Stimulated activated CD4-positive, alpha-beta T cell treated with anti-CD3 and anti-CD28 coated beads, Interleukin-15, amount 100 ng/mL, for 48 hours (primary cell): ENCODE results near the gene OCSTAMP.

Experiments
- DNase-seq, 2 donors: peaks; one replicate each; pipeline ENCODE4 v3.0.0-alpha.2; 2020; ENCODE audit warnings: low read depth in 2 of 2

Gene OCSTAMP

GRCh38 chr20:46553926-46554325 is 3.5 kb upstream of the OCSTAMP start:
- DNase-seq: no peak

DNA sequence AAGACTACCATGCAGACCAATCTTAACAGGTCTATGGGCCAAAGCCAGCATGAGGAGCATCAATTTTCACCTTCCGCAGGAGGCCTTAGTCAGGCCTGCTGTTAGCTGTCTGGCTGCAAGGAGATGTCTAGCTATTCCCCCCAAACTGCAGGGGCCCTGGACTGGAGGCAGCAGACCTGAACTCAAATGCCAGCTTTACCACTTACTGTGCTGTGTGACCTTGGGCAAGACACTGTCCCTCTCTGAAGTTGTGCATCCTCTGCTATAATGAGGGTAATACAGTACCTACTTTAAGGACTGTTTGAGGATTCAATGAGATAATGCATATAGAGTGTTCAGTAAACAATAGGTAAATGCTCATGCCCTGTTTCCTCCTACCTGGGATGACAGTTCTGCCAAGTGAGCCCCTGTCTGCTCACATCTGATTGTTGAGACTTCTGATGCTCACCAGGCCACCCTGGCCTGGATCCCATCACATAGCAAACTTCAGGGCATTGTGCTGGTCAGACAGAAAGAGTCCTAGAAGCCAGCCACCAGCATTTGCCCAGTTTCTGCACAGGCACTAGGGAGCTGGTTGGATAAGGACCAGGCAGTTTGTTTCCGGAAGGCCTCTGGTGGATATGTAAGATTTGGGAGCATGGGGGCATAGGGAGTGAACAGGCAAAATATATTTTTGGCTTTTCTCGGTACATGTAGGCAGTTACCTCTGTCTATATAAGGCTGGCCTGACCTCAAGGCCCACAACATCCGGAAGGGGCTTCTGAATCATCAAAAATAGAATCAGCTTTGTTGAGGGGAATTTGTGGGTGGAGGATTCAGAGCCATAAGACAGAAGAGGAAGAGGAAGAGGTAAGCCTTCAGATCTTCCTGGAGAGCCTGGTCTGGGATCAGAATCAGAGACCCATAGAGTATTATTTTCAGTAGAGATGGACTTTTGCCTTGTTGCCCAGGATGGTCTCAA is 2.3 kb upstream of the OCSTAMP start:
- peak; percentile 20 to 30 for DNase-seq

DNA sequence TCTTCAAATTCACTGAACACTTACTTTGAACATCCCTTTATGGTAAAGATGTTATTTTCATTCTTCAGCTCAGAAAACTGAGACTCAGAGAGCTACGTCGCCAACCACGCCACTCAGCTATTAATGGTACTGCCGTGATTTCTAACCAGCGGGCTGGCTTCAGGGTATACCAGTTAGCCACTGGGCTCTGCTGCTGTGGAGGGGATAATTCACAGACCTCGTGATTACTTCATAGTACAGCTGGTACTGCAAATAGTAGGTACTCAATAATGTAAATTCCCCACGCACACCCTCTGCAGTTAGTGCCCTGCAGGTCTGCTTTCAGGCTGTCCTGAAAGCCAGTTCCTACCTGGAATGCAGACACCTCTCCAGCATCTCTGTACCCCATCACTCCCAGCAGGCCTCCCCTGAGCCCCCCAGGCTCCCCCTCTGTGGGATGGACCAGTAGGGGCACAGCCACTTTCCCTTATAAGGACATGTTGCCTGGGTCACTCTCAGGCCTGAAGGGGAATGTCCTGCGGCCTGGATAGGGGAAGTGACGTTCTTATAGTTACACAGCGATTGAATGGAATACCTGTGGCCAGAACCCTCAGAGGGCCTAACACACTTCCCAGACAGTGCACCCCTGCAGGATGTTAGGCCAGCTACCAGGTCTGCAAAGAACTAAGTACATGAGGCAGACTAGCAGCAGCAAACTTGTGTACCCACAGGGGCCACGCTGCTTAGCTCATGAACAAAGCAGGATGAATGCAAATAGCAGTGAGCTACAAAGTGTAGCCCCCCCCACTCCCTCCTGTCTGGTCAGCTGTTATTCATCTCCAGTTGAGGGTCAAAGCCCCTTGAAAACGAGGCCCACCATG is 1.3 kb upstream of the OCSTAMP start:
- no peak for DNase-seq

GRCh38 chr20:46549188-46549972 is 1.1 kb downstream of the OCSTAMP start:
- DNase-seq: no peak

DNA sequence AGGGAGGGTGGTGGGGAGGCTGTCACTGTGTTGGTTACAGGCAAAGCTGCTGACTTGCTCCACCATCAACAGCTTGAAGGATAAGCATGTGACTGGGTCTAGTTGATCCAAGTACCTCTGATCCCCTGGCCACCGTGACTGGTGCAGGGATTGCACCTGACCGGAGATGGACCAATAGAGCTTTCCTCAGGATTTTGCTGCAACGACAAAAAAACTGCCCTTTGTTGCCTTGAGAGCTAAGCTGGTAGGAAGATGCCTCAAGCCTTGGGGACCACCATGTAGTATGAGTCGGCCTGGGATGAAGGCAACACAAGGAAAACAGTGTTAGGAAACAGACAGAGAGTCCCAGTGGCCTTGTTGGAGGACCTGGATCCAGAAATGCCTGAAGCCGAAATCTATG is 1.8 kb downstream of the OCSTAMP start:
- DNase-seq: no peak

DNA sequence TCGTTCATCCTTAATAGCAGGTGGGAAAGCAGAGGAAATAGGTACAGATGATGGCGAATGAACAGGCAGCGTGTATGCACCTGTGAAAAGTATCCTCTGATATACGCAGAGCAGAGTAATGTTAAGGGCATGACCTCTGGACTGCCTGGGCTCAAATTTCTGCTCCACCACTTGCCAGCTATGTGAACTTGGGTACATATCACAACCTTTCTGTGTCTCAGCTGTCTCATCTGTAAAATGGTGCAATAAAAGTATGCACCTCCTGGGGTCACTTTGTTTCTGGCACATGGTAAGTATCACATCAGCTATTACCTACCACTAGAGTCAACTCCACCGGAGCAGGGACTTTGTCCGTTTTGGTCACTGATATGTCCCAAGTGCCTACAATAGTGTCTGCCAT is 2.5 kb downstream of the OCSTAMP start:
- DNase-seq: no peak

- no peak for DNase-seq
Observed at GRCh38 chr20:46546936-46547335, 3.5 kb downstream of the OCSTAMP start.

DNA sequence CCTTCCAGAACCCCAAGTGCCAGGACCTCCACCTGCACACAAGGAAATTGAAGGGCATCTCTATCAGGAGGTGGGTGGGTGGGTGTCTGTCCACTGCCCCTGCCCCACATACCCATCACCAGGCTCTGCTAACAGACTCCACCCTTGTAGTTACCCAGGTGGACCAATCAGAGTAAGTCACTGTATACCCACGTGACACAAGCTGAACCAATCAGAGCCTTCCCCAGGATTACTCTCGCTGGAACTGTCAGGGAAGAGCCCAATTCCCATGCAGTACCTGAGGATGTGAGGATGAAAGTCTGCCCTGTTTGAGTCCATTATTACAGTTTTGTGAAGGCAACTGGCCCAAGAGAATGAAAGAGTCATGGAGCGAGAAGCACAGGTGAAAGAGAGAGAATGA is 4.2 kb downstream of the OCSTAMP start:
- DNase-seq: no peak

- DNase-seq: no peak
Observed at GRCh38 chr20:46545827-46546138, 4.7 kb downstream of the OCSTAMP start.

DNA sequence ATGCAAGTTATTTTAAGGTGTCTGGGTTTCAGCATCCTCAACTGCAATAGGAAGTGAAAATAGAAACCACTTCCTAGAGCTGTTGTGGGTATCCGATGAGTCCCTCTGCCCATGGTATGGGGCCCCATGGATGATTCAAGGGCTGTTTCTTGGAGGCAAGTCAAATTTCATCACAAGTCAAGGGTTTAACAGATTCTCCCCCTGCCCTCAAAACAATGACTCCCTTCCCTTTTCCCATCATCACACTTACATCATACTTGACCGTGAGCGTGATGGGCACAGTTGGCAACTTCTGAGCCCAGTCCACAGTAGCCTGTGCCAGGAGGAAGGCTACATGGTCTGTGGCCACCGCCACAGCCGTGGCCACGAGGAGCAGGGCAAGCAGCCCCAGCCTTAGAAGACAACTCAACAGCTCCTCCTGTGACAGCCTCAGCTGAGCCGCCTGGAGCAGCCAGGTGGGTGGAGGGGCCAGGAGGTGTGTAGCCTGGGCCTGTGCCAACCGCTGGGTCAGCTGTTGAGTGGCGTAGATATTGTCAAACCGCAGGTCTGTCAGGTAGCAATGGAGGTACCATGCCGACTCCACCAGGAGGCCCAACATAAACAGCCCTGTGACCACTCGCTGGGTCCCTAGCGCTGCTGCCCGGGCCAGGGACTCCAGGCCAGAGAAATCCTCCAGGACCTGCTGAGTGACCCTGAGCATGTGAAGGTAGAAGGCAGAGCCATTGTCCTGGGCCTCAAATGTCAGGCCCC is 5.2 kb downstream of the OCSTAMP start:
- DNase-seq: peak; percentile 45 to 52

- no peak for DNase-seq
Observed at GRCh38 chr20:46544576-46544975, 5.9 kb downstream of the OCSTAMP start.

DNA sequence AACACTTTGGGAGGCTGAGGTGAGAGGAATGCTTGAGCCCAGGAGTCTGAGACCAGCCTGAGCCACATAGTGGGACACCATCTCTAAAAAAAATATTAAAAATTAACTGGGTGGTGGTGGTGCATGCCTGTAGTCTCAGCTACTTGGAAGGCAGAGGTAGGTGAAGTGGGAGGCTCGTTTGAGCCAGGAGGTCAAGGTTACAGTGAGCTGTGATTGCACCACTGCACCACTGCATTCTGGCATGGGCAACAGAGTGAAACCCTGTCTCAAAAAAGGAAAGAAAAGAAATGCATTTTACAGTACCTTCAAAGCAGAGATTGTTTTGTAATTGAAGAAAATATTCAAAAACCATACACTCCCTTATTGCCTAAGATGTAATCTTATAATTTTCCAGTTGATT is 6.5 kb downstream of the OCSTAMP start:
- no peak for DNase-seq

- DNase-seq: no peak
Observed at GRCh38 chr20:46543033-46543432, 7.4 kb downstream of the OCSTAMP start.

- no peak for DNase-seq
Observed at GRCh38 chr20:46541229-46541935, 9.1 kb downstream of the OCSTAMP start.

GRCh38 chr20:46539113-46539512 is 11.3 kb downstream of the OCSTAMP start:
- no peak for DNase-seq

- no peak for DNase-seq
Observed at GRCh38 chr20:46530640-46531039, 19.8 kb downstream of the OCSTAMP start.

- no peak for DNase-seq
Observed at GRCh38 chr20:46523696-46524328, 26.6 kb downstream of the OCSTAMP start.

DNA sequence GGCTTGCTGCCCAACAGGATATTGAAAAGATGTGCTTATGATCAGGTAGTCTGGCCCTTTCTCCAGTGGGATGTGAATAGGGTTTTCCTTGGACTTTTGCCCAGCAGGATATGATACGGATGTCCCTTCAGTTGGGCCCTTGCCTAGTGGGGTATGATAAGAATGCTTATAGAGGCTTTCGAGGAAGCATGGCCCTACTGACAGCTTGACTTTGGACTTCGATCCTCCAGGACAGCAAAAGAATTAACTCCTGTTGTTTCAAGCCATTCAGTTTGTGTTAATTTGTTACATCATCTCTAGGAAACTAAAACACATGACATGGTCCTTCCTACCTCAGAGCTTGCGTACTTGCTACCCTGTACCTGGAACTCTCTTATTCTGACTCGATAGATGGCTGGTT is 27.3 kb downstream of the OCSTAMP start:
- no peak for DNase-seq

DNA sequence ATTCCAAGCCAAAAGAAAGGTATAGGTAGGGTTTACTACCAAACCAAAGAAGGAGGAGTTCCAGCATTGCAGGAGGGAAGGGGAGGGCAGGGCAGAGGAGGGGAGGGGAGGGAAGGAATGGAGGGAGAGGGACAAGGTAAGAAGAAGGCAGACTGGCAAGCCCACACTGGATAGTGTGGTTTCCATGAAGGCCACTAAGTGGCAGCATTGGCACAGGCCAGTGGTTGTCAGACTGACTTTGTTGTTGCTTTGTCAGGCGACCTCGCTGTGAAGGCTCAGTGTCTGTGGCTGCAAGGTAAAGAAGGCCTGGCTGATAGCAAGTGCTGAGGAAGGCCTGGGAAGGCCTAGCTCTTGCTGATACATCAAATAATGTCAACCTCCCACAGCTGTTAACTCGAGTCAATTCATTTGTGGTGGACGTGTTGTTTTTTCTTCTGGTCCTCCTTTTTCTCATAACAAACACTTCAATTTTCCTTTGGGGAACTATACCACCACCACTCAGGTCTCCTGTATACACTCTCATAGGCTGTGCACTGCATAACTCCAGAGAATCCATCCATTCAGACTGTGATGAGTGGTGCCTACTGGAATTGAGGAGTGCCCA is 29.4 kb downstream of the OCSTAMP start:
- DNase-seq: peak; percentile 24 to 43

DNA sequence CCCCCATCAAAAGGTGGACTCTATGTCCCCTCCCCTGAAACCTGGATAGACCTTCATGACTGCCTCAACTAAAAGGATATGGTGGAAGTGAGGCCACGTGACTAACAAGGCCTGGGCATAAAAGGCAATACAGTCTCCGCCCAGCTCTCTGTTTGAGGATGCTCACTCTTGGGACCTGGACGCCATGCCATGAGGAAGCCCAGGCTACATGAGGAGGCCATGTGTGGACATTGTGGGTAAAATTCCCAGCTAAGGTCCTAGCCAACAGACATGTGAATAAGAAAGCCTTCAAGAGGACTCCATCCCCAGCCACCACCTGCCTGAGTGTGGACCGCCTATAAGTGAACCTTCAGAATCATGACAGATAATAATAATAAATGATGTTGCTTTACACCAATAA is 29.9 kb downstream of the OCSTAMP start:
- DNase-seq: no peak
